DMS53 (cell line): ENCODE results near the gene NMU.
"Not testable (repeated sequence)": the region's sequence is repeated elsewhere in the genome, so short reads cannot be mapped to it uniquely, and the experiment has no call there.

Experiments
- DNase-seq: peaks from one replicate; lab custom pipeline; 2025; lab: John Stamatoyannopoulos, UW

The NMU gene

DNA sequence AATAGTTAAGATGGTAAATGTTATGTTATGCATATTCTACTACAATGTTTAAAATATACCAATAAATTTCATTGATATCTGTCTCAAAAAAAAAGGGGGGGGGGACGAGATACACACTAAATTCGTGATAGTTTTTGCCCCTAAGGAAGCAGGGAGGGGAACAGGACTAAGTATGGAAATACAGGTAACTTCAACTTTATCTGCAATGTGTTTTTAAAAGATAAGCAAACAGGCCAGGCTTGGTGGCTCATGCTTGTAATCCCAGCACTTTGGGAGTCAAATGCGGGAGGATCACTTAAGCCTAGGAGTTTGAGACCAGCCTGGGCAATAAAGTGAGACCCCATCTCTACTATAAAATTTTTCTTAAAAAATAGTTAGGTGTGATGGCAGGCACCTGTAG, 76.0 kb downstream of the NMU start:
- no peak for DNase-seq

DNA sequence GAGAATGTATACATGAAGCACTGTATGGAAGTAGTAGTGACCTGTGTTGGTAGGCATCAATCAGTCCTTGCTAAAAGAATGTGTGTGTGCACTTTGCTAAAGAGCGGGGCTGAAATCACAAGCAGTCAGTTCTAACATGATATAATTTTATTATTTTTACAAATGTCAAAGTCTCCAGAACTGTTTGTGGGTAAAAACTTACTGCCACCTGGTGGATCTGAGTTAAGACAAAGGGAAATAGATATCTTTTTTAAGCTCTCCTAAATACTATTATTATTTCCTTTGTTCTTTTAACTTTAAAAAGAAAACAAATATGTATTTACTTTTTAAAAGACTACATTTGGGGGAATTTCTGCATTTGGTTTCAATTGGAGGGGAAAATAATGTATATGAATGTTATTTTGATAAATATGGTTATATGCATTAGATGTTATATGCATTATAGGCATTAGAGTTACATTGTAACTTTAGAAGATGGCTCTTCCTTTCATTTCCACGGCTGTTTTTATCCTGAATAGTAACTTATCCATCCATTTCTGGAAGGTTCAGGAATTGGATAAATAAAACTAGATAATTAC, 81.6 kb downstream of the NMU start:
- DNase-seq: peak; percentile 22

GRCh38 chr4:55553441-55554201, 82.5 kb downstream of the NMU start:
- DNase-seq: no peak

DNA sequence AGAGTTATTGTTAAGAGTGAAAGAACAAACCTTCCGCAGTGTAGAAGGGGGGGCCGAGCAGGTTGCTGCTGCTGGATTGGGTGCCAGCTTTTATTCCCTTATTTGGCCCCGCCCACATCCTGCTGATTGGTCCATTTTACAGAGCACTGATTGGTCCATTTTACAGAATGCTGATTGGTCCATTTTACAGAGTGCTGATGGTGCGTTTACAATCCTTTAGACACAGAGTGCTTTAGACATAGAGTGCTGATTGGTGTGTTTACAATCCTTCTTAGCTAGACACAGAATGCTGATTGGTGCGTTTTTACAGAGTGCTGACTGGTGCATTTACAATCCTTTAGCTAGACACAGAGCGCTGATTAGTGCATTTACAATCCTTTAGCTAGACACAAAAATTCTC, 84.1 kb downstream of the NMU start:
- not testable (repeated sequence) for DNase-seq

GRCh38 chr4:55549888-55550287, 86.2 kb downstream of the NMU start:
- no peak for DNase-seq

DNA sequence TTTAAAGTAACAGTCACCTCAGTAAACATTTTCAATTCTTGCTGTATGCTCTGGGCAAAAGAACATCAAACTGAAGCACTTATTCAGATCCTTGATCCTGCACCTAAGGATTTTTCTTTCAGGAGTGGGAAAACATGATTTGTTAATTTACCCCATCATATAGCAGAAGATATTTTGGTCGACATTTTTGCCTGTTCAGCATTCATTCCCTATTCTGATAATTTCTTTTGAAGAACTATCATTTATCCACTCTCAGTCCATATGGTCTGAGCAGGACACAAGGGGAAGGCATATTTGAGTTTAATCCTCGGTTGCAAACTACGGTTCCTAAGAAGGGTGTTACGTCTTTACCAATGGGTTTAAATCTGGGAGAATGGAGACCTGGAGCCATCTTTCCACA, 88.2 kb downstream of the NMU start:
- DNase-seq: no peak

GRCh38 chr4:55547466-55547770, 88.7 kb downstream of the NMU start:
- no peak for DNase-seq

DNA sequence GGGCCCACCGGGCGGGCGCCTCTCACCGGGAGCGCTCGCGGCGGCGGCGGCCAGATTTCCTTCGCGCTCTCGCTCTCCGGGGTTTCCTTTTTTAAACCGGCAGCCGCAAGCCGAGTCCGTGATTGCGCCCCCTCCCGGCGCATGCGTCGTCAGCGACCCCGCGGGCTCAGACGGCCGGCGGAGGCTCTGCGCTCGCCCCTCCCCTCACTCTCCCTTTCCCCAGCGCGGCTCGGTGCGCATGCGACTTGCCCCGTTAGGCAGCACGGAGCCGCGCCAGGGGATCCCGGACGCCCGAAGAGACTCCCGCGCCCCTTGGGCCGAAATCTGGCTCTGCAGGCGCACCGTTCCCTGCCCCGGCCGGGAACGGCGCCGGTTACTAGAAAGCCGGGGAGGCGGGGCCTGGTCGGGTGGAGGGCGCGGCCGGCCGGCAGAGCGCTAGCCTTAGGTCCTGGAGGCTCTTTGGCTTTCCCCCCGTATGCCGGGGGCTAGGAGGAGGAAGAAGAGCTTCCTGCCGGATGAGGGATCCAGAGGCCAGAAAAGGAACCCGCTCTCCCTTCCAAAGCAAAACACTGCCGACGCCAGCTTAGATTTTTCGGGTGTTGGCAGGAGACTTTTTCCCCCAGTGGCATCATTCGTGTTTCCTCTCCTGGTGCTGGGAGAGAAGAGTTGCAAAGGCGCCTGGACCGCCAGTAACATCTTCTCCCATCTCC, 89.2 kb downstream of the NMU start, which contains the start of gene CLOCK:
CLOCK (minus strand) TSS at position 154 of the 710 bp plus-strand sequence. CDS start 64,124 bp downstream, outside the sequence.
- peak; percentile 91 for DNase-seq

DNA sequence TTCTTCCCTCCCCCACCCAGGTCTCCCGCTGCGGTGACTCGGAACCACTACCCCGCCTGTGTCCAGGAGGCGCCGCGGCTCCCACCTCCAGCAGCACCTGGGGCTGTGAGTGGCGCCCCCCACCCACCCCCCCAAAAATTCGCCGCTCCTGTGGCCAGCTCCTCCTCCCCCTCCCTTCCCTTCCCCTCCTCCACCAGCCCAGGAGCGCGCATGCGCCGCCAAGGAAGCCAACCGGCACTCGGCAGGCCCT, 89.7 kb downstream of the NMU start:
- peak; percentile 75 for DNase-seq

- peak; percentile 82 for DNase-seq
These were observed 90.2 kb downstream of the NMU start for GRCh38 chr4:55545641-55546505.
